ENCODE results near the gene IRX6.

Gene IRX6

DNA sequence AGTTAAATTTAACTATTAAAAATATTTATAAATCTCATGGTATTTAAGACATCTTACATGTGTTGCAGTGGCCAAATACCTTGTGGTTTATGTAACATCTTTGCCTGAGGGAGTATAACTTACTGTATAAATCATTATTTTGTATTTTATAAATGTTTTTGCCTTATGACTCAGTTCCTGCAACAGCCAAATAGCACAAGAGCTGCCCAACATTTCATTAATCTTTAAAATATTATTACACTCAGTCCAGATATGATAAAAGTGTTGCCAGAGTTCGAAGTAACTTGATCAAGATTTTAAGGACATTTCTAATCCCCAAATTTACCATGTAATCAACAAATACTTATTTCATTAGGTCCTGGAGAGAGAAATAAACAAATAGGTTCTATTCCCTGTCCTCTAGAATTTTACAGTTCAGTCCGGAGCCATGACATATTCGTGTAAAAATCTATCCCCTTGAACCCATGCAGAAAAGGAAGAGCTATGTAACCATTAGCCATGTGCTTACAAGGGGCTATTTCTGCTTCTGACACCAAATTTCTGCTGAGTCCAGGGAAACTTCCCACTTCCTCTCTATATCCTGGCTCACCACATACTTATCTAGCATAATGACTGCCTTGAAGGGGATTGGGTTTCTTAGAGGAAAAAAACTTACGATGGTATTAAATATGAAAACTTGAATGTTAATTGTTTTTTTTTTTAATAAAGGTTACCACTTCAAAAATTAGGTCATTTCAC is 44.0 kb downstream of the IRX6 start:
- DNase-seq: no peak

DNA sequence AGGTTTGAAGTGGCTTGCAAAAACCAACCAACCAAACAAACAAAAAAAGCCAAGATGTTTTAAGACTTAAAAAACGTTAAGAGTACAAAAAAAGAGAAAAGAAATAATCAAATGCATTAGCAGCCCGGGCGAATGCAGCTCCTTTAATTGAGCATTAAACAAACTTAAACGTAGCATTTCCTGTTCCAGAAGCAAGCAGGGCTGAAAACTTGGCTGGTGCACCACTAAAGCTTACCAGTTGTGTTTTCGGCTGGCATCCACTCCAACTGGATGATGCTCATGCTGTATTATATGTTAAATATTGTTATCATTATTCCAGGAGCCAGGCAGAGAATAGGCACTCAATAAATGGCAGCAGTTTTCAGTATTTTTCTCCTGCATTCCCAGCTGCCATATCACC is 45.1 kb downstream of the IRX6 start:
- DNase-seq: no peak

DNA sequence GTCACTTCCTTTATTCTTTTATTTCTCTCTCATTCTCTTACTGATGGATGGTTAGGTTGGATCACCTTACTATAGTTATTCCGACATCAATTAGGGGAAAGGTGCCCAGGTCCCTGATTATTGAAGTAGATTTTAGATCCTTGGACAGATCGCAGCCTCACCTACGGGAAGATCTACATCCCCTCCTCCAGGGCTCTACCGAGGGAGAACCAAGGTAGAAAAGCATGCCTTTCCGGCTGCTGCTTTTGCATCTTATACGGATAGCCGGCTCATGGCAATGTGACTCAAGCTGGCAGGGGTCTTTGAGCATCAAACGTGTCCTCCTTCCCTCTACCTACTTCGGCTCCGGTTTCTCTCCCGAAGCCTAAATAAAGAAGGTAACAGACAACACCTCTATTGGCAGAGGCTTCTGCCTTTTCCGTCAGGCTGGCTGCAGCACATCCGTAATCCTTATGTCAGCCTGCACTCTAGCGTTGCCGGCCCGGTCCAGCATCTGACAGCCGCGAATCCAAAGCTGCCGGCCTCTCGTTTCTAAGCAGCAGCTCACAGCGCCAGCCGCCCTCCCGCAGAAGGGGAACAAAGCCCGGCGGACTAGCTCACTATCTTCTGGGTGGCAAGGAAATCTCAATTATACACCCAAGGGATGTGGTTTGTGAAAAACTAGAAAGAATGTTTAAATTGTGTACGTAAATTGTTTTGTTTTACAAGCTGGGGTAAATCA is 46.9 kb downstream of the IRX6 start:
- peak; percentile 24 for DNase-seq

DNA sequence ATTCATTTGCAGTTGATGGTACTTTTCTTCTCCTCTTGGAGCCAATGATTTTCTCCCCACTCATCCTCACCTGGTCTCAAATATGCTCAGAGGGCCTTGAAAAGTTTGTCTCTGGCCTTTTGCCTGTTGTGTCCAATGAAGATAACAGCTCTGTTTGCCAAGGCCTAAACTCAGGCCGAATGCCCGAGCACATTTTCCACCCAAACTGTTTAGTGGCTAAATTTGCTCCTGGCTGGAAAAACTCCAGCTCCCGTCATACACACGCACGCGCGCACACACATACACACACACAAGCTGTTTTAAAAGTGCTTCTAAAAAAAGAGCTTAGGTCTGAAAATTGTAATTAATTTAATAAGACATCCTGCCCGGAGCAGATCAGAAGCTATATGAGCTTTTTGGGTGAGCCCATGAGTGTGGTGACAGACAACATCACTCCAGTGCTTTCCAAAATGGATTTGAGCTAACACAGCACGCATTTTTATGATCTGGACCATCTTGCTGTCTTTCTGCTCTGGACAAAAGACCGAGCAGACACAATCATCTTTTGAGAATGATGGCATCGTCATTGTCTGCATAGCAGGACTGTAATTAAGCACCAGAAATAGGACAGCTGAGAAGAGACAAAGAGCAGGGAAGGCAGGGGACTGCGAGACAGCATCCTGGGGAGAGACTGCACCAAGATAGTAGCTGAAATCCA is 48.9 kb downstream of the IRX6 start:
- no peak for DNase-seq

DNA sequence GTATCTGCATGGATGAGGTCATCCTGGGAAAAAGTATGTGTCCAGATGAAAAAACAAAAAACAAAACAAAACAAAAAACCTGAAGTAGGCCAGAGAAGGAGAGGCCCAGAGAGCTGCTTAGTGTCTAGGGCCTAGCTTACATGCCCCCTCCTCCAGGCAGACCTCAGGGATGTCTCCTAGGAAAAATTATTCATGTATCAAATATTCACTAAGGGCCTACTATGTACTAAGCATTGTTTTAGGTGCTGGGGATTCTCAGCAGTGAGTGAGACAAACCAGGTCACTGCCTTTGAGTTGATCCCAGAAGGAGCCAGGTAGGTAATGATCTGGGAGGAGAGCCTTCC is 49.5 kb downstream of the IRX6 start:
- DNase-seq: no peak

DNA sequence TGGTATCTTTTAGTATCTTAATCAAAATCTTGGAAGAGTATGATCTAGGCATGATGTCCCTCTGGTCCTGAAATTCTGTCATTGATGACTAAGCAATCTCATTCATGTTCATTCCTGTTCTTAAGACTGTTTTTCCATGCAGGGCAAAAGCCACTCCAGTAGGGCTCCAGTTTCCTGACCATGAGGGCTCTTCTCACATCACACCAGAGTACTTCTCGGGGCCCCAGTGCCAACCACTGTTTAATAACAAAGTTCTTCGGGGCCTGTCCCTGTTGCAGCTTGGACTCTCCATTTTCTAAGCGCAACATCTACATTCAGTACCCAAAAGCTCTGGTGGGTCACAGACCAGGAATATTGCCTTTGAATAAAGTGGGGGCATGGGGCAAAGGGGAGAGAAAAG is 52.0 kb downstream of the IRX6 start:
- DNase-seq: no peak

DNA sequence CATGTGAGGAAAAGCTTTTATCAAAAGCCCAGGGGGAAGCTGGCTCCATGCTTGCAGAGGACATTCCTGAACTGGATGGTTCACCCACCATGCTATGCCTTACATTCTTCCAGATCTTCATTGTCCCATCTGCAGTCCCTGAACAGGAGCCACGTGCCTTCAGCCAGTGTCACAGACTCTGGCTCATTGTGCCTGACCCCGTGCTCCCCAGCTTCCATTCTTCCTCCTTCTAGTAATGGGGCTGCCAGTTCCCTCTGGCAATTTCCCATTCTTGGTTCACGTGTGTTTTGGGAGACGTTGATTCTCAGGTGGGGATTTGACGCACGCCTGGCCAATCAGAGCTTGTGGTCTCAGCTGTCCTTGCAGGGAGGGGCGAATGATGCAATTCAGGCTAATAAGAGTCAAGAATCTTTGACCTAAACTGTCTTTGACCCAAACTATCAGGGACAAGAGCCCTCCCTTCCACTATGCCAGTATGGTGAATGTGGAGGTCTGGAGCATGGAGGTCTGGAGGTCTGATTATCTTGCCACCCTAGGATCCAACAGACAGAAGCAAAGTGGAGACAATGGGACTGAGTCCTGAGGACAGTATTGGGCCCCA is 52.7 kb downstream of the IRX6 start:
- DNase-seq: no peak

DNA sequence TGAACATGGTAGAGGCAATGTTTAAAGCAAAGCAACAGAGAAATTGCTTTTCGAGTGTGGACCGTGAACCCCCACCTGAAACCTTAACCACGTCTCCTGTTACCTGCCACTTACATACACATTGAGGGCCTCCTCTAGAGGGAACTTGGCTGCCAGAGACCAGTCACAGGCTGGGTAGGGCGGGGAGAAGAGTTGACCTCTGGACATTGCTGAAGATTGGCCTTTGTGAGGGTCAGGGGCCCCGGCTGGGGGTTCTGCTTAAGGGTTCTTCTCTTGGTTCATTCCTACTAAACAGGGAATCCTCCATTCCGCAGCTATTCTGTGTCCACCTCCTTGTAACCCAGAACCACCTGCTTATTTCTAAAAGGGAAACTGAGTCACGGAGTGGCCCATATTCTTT is 53.8 kb downstream of the IRX6 start:
- DNase-seq: no peak

DNA sequence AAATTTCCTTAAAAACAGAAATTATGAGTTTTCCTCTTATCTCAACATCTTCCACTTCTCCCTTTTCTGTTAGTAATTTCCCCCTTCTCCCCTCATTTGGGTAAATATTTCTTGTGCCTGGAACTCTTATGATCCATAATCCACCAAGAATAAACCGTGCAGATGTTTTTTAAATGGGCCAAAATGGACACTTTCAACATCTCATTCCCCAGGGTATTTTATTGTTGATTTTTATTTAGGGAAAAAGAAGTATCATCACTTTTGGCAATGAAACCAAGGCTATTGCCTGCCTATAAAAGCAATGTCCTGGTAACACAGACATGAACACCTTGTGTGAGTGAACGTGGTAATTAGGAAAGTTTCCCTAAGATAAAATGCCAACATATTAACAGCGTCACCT is 54.6 kb downstream of the IRX6 start:
- no peak for DNase-seq

DNA sequence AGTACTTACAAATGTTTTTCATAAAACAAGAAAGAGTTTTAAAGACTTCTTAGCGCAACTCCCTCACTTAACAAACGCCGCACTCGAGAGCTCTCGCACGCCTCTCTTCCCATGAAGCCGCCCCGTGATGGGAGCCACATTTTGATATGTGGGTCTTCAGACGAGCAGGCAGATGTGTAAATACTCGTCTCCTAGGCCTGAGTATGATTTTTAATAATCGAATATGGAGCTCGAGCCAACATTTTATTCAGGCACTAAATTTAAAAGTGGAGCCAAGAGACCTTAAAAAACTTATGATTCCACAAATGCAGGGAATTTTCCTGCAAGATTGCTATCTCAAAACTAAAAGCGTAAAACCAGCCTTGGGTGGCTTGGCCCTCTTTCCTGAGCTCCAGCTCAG is 55.4 kb downstream of the IRX6 start:
- no peak for DNase-seq

DNA sequence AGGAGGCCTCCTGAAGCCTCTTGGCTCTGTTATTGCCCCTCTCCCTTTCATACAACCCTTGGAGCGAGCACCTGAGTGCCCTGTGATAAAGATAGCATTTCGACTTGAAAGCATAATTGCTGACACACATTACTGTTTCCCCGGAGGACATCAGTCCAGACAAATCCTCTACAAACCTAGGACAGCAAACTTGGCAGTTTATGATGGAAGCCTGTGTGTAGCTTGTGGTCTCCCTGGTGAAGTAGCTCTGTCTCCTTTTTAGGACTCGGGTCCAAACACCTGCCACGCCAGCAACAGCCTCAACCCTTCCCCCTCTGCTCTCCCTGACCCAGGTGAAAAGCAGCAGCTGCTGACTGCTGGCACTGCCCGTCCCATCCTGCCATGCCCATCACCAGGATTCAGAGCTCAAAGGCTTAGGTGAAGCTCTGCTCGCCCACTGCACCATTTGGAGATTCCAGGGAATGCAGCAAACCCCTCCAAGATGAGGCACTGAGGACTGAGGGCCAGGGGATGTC is 55.9 kb downstream of the IRX6 start:
- DNase-seq: no peak
